GM21619 (cell line): ENCODE data around the gene UGT2A1.
"Not testable (repeated sequence)": the region's sequence is repeated elsewhere in the genome, so short reads cannot be mapped to it uniquely, and the experiment has no call there.

Experiments
- ATAC-seq: cut with Tn5 transposase; IDR thresholded peaks from one replicate; pipeline ENCODE4 v1.9.1; 2021; ENCODE audit not compliant: unreplicated experiment

The UGT2A1 gene

GRCh38 chr4:69653147-69653546 lies at the start of gene UGT2A1:
Gene UGT2A1 (minus strand): TSS chr4:69653247. CDS start chr4:69647644, 5,603 bp downstream.
- no peak for ATAC-seq

- ATAC-seq, result no peak
Measured at GRCh38 chr4:69702201-69702600, 49.2 kb upstream of the UGT2A1 start.

GRCh38 chr4:69701696-69702095 lies 48.6 kb upstream of the UGT2A1 start:
- ATAC-seq, result no peak

GRCh38 chr4:69697536-69698242 lies 44.6 kb upstream of the UGT2A1 start:
- ATAC-seq, result no peak

GRCh38 chr4:69689599-69689998 lies 36.6 kb upstream of the UGT2A1 start:
- no peak for ATAC-seq

GRCh38 chr4:69684804-69685203 lies 31.8 kb upstream of the UGT2A1 start:
- ATAC-seq, result no peak

GRCh38 chr4:69668680-69669079 lies 15.6 kb upstream of the UGT2A1 start:
- ATAC-seq, result no peak

GRCh38 chr4:69664009-69664408 lies 11.0 kb upstream of the UGT2A1 start:
- ATAC-seq, result not testable (repeated sequence)

- ATAC-seq, result not testable (repeated sequence)
Measured at GRCh38 chr4:69661130-69661803, 8.2 kb upstream of the UGT2A1 start.

- no peak for ATAC-seq
Measured at GRCh38 chr4:69658133-69658532, 5.1 kb upstream of the UGT2A1 start.

- ATAC-seq, result no peak
Measured at GRCh38 chr4:69656653-69657158, 3.7 kb upstream of the UGT2A1 start.

- ATAC-seq, result no peak
Measured at GRCh38 chr4:69650872-69651271, 2.2 kb downstream of the UGT2A1 start.

GRCh38 chr4:69649629-69650028 lies 3.4 kb downstream of the UGT2A1 start:
- no peak for ATAC-seq

GRCh38 chr4:69649207-69649606 lies 3.8 kb downstream of the UGT2A1 start:
- ATAC-seq, result no peak

- no peak for ATAC-seq
Measured at GRCh38 chr4:69642961-69643360, 10.1 kb downstream of the UGT2A1 start.

- no peak for ATAC-seq
Measured at GRCh38 chr4:69640289-69640688, 12.8 kb downstream of the UGT2A1 start.

- ATAC-seq, result no peak
Measured at GRCh38 chr4:69639542-69639941, 13.5 kb downstream of the UGT2A1 start, which contains the start of gene UGT2A2. Gene UGT2A2 (minus strand): TSS chr4:69639642. CDS start chr4:69639640, 2 bp downstream.

GRCh38 chr4:69617083-69617694 lies 35.9 kb downstream of the UGT2A1 start:
- no peak for ATAC-seq

GRCh38 chr4:69610484-69610883 lies 42.6 kb downstream of the UGT2A1 start:
- no peak for ATAC-seq

- no peak for ATAC-seq
Measured at GRCh38 chr4:69601065-69601464, 52.0 kb downstream of the UGT2A1 start.

GRCh38 chr4:69600013-69600412 lies 53.0 kb downstream of the UGT2A1 start:
- no peak for ATAC-seq

- no peak for ATAC-seq
Measured at GRCh38 chr4:69594382-69594781, 58.7 kb downstream of the UGT2A1 start.
